IMR-90 (cell line): ENCODE results near the gene ASXL1. TPM values are rescaled to one million over a fixed set of nuclear protein-coding genes. Genes with fewer than 3 reads are reported as not detected.

Experiments used
- ATAC-seq: fragments of 200-7000 bp; cut with Tn5 transposase; 2 replicates; pipeline ENCODE4 v1.9.1; 2020; ENCODE audit warnings: low read depth, mild to moderate bottlenecking, moderate library complexity
- BruUV-seq: library from RNA; stranded (reverse); fragments of 400-500 nt; replicated peaks from 2 replicates; lab custom pipeline; 2021; lab: Mats Ljungman, UMichigan
- CTCF ChIA-PET: fragments of 300-600 bp; formaldehyde crosslinking; extraction: SDS; loops from one replicate; lab custom pipeline; 2021; ENCODE audit warnings: antibody characterized with exemption; lab: Yijun Ruan, JAX
- POLR2A ChIA-PET: fragments of 300-600 bp; sonication (Branson Sonifier 250); formaldehyde crosslinking; loops from one replicate; lab custom pipeline; 2022; ENCODE audit warnings: antibody characterized with exemption; ENCODE audit not compliant: unreplicated experiment; lab: Charles Lee
- DNase-seq: peaks from one replicate; pipeline ENCODE4 v3.0.0; 2013
- H2AFZ ChIP-seq: replicated peaks from 2 replicates; pipeline ENCODE3; 2013; ENCODE audit warnings: low read length, mild to moderate bottlenecking; ENCODE audit not compliant: poor library complexity
- H2AK5ac ChIP-seq: 2 replicates; pipeline ENCODE4 v1.6.1; 2013; ENCODE audit warnings: low read depth, low read length, inconsistent platforms
- H2AK9ac ChIP-seq: replicated peaks from 2 replicates; pipeline ENCODE3; 2013; ENCODE audit warnings: mild to moderate bottlenecking, low read depth, low read length, moderate library complexity; ENCODE audit not compliant: poor library complexity
- H2BK120ac ChIP-seq: 2 replicates; pipeline ENCODE4 v1.6.1; 2013; ENCODE audit warnings: low read depth, low read length, inconsistent platforms
- H2BK15ac ChIP-seq: 3 replicates; pipeline ENCODE4 v1.6.1; 2013; ENCODE audit warnings: low read depth, low read length, inconsistent platforms
- H2BK20ac ChIP-seq: 2 replicates; pipeline ENCODE4 v1.6.1; 2013; ENCODE audit warnings: low read depth, mild to moderate bottlenecking, inconsistent platforms, low read length, moderate library complexity
- H2BK5ac ChIP-seq: 2 replicates; pipeline ENCODE4 v1.6.1; 2013; ENCODE audit warnings: mild to moderate bottlenecking, low read depth, low read length, inconsistent platforms; ENCODE audit not compliant: poor library complexity, severe bottlenecking
- H3K14ac ChIP-seq: replicated peaks from 2 replicates; pipeline ENCODE4 v1.6.1; 2013; ENCODE audit warnings: low read depth, low read length, inconsistent platforms
- H3K18ac ChIP-seq: 2 replicates; pipeline ENCODE4 v1.6.1; 2013; ENCODE audit warnings: low read depth, low read length, control low read depth
- H3K23ac ChIP-seq: 2 replicates; pipeline ENCODE4 v1.6.1; 2013; ENCODE audit warnings: low read depth, low read length, inconsistent platforms
- H3K27ac ChIP-seq: 2 replicates; pipeline ENCODE4 v1.5.1; 2013; ENCODE audit warnings: mild to moderate bottlenecking, control low read depth, low read length; ENCODE audit not compliant: insufficient read depth
- H3K27me3 ChIP-seq: 2 replicates; pipeline ENCODE4 v1.6.1; 2013; ENCODE audit warnings: low read length; ENCODE audit not compliant: control insufficient read depth, insufficient read depth
- H3K36me3 ChIP-seq: 2 replicates; pipeline ENCODE4 v1.6.1; 2013; ENCODE audit warnings: low read length, mixed read lengths; ENCODE audit not compliant: control insufficient read depth, insufficient read depth
- H3K4ac ChIP-seq: 2 replicates; pipeline ENCODE4 v1.6.1; 2013; ENCODE audit warnings: low read depth, low read length, inconsistent platforms
- H3K4me1 ChIP-seq: 2 replicates; pipeline ENCODE4 v1.6.1; 2013; ENCODE audit warnings: low read length, mixed read lengths; ENCODE audit not compliant: control insufficient read depth, insufficient read depth
- H3K4me2 ChIP-seq: 2 replicates; pipeline ENCODE4 v1.6.1; 2013; ENCODE audit warnings: low read depth, mild to moderate bottlenecking, control low read depth, low read length, moderate library complexity
- H3K4me3 ChIP-seq: 2 replicates; pipeline ENCODE4 v1.5.1; 2013; ENCODE audit warnings: low read depth, mild to moderate bottlenecking, control low read depth, low read length, moderate library complexity; ENCODE audit not compliant: insufficient read depth
- H3K56ac ChIP-seq: 2 replicates; pipeline ENCODE4 v1.6.1; 2013; ENCODE audit warnings: low read length, inconsistent platforms; ENCODE audit not compliant: insufficient read depth; ENCODE audit errors: extremely low read depth
- H3K79me1 ChIP-seq, 2 experiments: 2 replicates each; pipeline ENCODE4 v1.6.1; 2013; ENCODE audit warnings: low read length in 2 of 2, inconsistent platforms in 1 of 2, low read depth in 1 of 2
- H3K9ac ChIP-seq: 2 replicates; pipeline ENCODE4 v1.6.1; 2013; ENCODE audit warnings: low read depth, low read length, control low read depth
- H3K9me1 ChIP-seq: 2 replicates; pipeline ENCODE4 v1.6.1; 2013; ENCODE audit warnings: low read length, inconsistent platforms; ENCODE audit not compliant: insufficient read depth
- H3K9me3 ChIP-seq: 2 replicates; pipeline ENCODE4 v1.6.1; 2013; ENCODE audit warnings: low read length; ENCODE audit not compliant: control insufficient read depth, insufficient read depth
- H4K20me1 ChIP-seq: 2 replicates; pipeline ENCODE4 v1.6.1; 2013; ENCODE audit warnings: low read length, inconsistent platforms; ENCODE audit not compliant: insufficient read depth
- H4K5ac ChIP-seq: 2 replicates; pipeline ENCODE4 v1.6.1; 2013; ENCODE audit warnings: mild to moderate bottlenecking, low read depth, low read length, control low read depth
- H4K8ac ChIP-seq, 2 experiments: 2 replicates each; pipeline ENCODE4 v1.6.1; 2013; ENCODE audit warnings: low read depth in 2 of 2, low read length in 2 of 2, control low read depth in 1 of 2, inconsistent platforms in 1 of 2
- H4K91ac ChIP-seq: 2 replicates; pipeline ENCODE4 v1.6.1; 2013; ENCODE audit warnings: low read depth, low read length, inconsistent platforms; ENCODE audit not compliant: insufficient read depth
- BHLHE40 ChIP-seq: fragments of 150-350 bp; IDR thresholded peaks from 2 replicates; pipeline ENCODE4 v1.6.1; 2016; ENCODE audit warnings: mild to moderate bottlenecking, low read depth, low read length
- CEBPB ChIP-seq: IDR thresholded peaks from 2 replicates; pipeline ENCODE4 v1.6.1; 2012; ENCODE audit warnings: low read depth, low read length, improper control_type of control experiment
- CHD1 ChIP-seq: IDR thresholded peaks from 2 replicates; pipeline ENCODE4 v1.6.1; 2012; ENCODE audit warnings: low read depth, low read length, improper control_type of control experiment
- FOS ChIP-seq: fragments of 150-350 bp; IDR thresholded peaks from 2 replicates; pipeline ENCODE4 v1.6.1; 2016; ENCODE audit warnings: low read depth, low read length
- MAZ ChIP-seq: IDR thresholded peaks from 2 replicates; pipeline ENCODE4 v1.6.1; 2012; ENCODE audit warnings: low read depth, mild to moderate bottlenecking, low read length, improper control_type of control experiment, moderate library complexity, borderline replicate concordance
- MXI1 ChIP-seq: IDR thresholded peaks from 2 replicates; pipeline ENCODE4 v1.6.1; 2012; ENCODE audit warnings: low read depth, mild to moderate bottlenecking, low read length, moderate library complexity, borderline replicate concordance
- NFE2L2 ChIP-seq: fragments of 150-350 bp; IDR thresholded peaks from 2 replicates; pipeline ENCODE4 v1.6.1; 2016; ENCODE audit warnings: low read depth, mild to moderate bottlenecking, low read length
- POLR2A ChIP-seq: IDR thresholded peaks from 2 replicates; pipeline ENCODE4 v1.6.1; 2012; ENCODE audit warnings: mild to moderate bottlenecking, low read depth, low read length
- RAD21 ChIP-seq: IDR thresholded peaks from 2 replicates; pipeline ENCODE4 v1.6.1; 2012; ENCODE audit warnings: low read length, improper control_type of control experiment
- RFX5 ChIP-seq: IDR thresholded peaks from 2 replicates; pipeline ENCODE4 v1.8.0; 2012; ENCODE audit warnings: low read depth, mild to moderate bottlenecking, low read length, moderate library complexity
- SMC3 ChIP-seq: fragments of 150-350 bp; IDR thresholded peaks from 2 replicates; pipeline ENCODE4 v1.6.1; 2016; ENCODE audit warnings: low read depth, mild to moderate bottlenecking, antibody characterized with exemption, low read length, moderate library complexity
- WGBS, 2 experiments: methylation state at CpG; one replicate each; pipeline versions ENCODE4 v1.1.5 to v1.1.7; 2013; ENCODE audit warnings: missing lambda C conversion rate in 2 of 2; ENCODE audit not compliant: insufficient read length in 1 of 2; ENCODE audit errors: extremely low coverage in 2 of 2; 5-methylcytosine and 5-hydroxymethylcytosine counted together
- dilution Hi-C: fragments of 300-500 bp; cut with HindIII; formaldehyde crosslinking; loops from one replicate; pipeline ENCODE4 v1.14.3; 2018; ENCODE audit warnings: low sequenced_read_pairs; ENCODE audit not compliant: unreplicated experiment
- in situ Hi-C: fragments of 300-500 bp; cut with MboI; formaldehyde crosslinking; loops from 3 replicates; pipeline ENCODE4 v1.14.3; 2019; ENCODE audit warnings: low sequenced_read_pairs, inconsistent platforms, mixed read lengths
- intact Hi-C: fragments of 100-400 bp; cut with micrococcal nuclease; formaldehyde crosslinking; loops from 2 replicates; pipeline ENCODE4 v1.10.0; 2022
- polyA plus RNA-seq, 3 experiments: library from polyadenylated mRNA; depleted of rRNA; stranded (reverse); fragments of >200 nt; gene quantifications; 2 replicates each; pipeline ENCODE4 v1.2.3, GENCODE V29; 2012; ENCODE audit warnings: low replicate concordance in 1 of 3
- total RNA-seq: library from RNA; depleted of rRNA; stranded (reverse); fragments of >200 nt; gene quantifications from 2 replicates; pipeline ENCODE4 v1.2.3, GENCODE V29; 2012
- TF ChIP-seq, protein P1 (sequence below): fragments of 150-350 bp; IDR thresholded peaks from 2 replicates; pipeline ENCODE4 v1.6.1; 2016; ENCODE audit warnings: low read depth, mild to moderate bottlenecking, low read length, moderate library complexity, borderline replicate concordance
- TF ChIP-seq, protein P2 (sequence below): fragments of 150-350 bp; IDR thresholded peaks from 2 replicates; pipeline ENCODE4 v1.6.1; 2017; ENCODE audit warnings: mild to moderate bottlenecking, antibody characterized with exemption, low read length, low read depth
- TF ChIP-seq, protein P3 (sequence below): conservative IDR thresholded peaks from 2 replicates; pipeline ENCODE4 v1.5.1; 2012; ENCODE audit warnings: mild to moderate bottlenecking, low read depth, low read length, improper control_type of control experiment

Gene ASXL1
- total and polyA plus RNA-seq, 2 of the 4 experiments (the other 2 are of a cell fraction) = 29.9 to 37.1 TPM

DNA sequence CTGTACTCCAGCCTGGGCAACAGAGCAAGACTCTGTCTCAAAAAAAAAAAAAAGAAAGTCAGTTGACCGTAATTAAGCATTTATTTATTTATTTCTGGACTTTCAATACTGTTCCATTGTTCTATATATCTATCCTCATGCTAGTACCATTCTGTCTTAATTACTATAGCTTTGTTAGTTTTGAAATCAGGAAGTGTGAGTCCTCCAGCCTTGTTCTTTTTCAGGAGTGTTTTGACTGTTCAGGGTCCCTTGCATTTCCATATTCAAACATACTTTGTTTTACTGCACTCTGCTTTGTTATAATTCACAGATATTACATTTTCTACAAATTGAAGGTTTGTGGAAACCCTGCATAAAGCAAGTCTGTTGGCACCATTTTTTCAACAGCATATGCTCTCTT is 36.7 kb upstream of the ASXL1 start:
- Histone ChIP-seq H2AK5ac (no peak overlapping the region), H3K14ac (no peak overlapping the region), H2BK120ac (no peak overlapping the region), H3K27ac (no peak overlapping the region), H3K23ac (no peak overlapping the region), H2BK15ac (no peak overlapping the region), H3K79me1 (peaks cover 5 to 11% of the 10 kb centered on the region in 2 experiments; a peak in 2 of 4 replicates), H4K8ac (no peak overlapping the region), H4K5ac (no peak overlapping the region), H3K4ac (no peak overlapping the region), H2AK9ac (no peak overlapping the region), H3K9ac (no peak overlapping the region), H4K20me1 (peaks cover 9% of the 10 kb centered on the region), H2BK20ac (no peak overlapping the region), H3K18ac (no peak overlapping the region), H3K27me3 (no peaks in the 10 kb centered on the region), H3K4me3 (no peak overlapping the region), H3K36me3 (peaks cover 15% of the 10 kb centered on the region), H3K4me1 (peaks cover 9% of the 10 kb centered on the region), H3K4me2 (no peak overlapping the region), H2AFZ (no peak overlapping the region), H2BK5ac (no peak overlapping the region), H3K9me3 (no peaks in the 10 kb centered on the region), H3K56ac (no peak overlapping the region), H3K9me1 (peaks cover 4% of the 10 kb centered on the region; the same call in 1 of the 2 replicates), H4K91ac (no peak overlapping the region)
- no peak for TF ChIP-seq NFE2L2
- no peak for TF ChIP-seq RAD21
- TF ChIP-seq, protein P1, sequence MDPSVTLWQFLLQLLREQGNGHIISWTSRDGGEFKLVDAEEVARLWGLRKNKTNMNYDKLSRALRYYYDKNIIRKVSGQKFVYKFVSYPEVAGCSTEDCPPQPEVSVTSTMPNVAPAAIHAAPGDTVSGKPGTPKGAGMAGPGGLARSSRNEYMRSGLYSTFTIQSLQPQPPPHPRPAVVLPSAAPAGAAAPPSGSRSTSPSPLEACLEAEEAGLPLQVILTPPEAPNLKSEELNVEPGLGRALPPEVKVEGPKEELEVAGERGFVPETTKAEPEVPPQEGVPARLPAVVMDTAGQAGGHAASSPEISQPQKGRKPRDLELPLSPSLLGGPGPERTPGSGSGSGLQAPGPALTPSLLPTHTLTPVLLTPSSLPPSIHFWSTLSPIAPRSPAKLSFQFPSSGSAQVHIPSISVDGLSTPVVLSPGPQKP = no peak
- TF ChIP-seq MXI1 = no peak
- no peak for TF ChIP-seq RFX5
- no peak for TF ChIP-seq BHLHE40
- TF ChIP-seq, protein P2, sequence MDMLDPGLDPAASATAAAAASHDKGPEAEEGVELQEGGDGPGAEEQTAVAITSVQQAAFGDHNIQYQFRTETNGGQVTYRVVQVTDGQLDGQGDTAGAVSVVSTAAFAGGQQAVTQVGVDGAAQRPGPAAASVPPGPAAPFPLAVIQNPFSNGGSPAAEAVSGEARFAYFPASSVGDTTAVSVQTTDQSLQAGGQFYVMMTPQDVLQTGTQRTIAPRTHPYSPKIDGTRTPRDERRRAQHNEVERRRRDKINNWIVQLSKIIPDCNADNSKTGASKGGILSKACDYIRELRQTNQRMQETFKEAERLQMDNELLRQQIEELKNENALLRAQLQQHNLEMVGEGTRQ = no peak
- no peak for TF ChIP-seq MAZ
- TF ChIP-seq SMC3 = no peak
- no peak for TF ChIP-seq CHD1
- TF ChIP-seq CEBPB = no peak
- no peak for TF ChIP-seq POLR2A
- TF ChIP-seq, protein P3, sequence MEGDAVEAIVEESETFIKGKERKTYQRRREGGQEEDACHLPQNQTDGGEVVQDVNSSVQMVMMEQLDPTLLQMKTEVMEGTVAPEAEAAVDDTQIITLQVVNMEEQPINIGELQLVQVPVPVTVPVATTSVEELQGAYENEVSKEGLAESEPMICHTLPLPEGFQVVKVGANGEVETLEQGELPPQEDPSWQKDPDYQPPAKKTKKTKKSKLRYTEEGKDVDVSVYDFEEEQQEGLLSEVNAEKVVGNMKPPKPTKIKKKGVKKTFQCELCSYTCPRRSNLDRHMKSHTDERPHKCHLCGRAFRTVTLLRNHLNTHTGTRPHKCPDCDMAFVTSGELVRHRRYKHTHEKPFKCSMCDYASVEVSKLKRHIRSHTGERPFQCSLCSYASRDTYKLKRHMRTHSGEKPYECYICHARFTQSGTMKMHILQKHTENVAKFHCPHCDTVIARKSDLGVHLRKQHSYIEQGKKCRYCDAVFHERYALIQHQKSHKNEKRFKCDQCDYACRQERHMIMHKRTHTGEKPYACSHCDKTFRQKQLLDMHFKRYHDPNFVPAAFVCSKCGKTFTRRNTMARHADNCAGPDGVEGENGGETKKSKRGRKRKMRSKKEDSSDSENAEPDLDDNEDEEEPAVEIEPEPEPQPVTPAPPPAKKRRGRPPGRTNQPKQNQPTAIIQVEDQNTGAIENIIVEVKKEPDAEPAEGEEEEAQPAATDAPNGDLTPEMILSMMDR = no peak
- TF ChIP-seq FOS = no peak
- dilution Hi-C loops = no loop called here
- no CpG with 5 or more reads among the region's 1 CpG for WGBS, 2 experiments
- intact Hi-C loops = no loop called here
- DNase-seq = no peak
- no peak for ATAC-seq
- POLR2A ChIA-PET = no interaction called here
- CTCF ChIA-PET = no interaction called here
- in situ Hi-C loops = no loop called here
- BruUV-seq = no TSS peak
